ACC112 (cell line): Measurements from ENCODE around the gene KATNAL1.

ENCODE experiments used
- H2AFZ ChIP-seq: fragments of 200-600 bp; sonication (generic); one replicate; pipeline ENCODE4 v1.6.0; 2017; ENCODE audit warnings: antibody characterized with exemption, low read length; ENCODE audit not compliant: unreplicated experiment
- H3K27ac ChIP-seq: fragments of 200-600 bp; sonication (generic); 2 replicates; pipeline ENCODE4 v1.5.1; 2014; ENCODE audit warnings: low read depth, mild to moderate bottlenecking, antibody characterized with exemption, low read length, moderate library complexity
- H3K27me3 ChIP-seq: fragments of 200-600 bp; sonication (generic); 2 replicates; pipeline ENCODE4 v1.6.1; 2014; ENCODE audit warnings: mild to moderate bottlenecking, antibody characterized with exemption, low read length, moderate library complexity, mixed read lengths; ENCODE audit not compliant: insufficient read depth
- H3K36me3 ChIP-seq: fragments of 200-600 bp; sonication (generic); 2 replicates; pipeline ENCODE4 v1.6.1; 2016; ENCODE audit warnings: mild to moderate bottlenecking, antibody characterized with exemption, low read length, moderate library complexity, mixed read lengths; ENCODE audit not compliant: insufficient read depth
- H3K4me1 ChIP-seq: fragments of 200-600 bp; sonication (generic); one replicate; pipeline ENCODE4 v1.6.1; 2016; ENCODE audit warnings: low read length, mixed read lengths; ENCODE audit not compliant: insufficient read depth, unreplicated experiment, control insufficient read depth
- H3K4me3 ChIP-seq: fragments of 200-600 bp; sonication (generic); 2 replicates; pipeline ENCODE4 v1.5.1; 2014; ENCODE audit warnings: mild to moderate bottlenecking, low read depth, low read length
- H3K79me2 ChIP-seq: fragments of 200-600 bp; sonication (generic); one replicate; pipeline ENCODE4 v1.6.0; 2016; ENCODE audit warnings: low read length; ENCODE audit not compliant: control insufficient read depth, unreplicated experiment, insufficient read depth

KATNAL1 gene

DNA sequence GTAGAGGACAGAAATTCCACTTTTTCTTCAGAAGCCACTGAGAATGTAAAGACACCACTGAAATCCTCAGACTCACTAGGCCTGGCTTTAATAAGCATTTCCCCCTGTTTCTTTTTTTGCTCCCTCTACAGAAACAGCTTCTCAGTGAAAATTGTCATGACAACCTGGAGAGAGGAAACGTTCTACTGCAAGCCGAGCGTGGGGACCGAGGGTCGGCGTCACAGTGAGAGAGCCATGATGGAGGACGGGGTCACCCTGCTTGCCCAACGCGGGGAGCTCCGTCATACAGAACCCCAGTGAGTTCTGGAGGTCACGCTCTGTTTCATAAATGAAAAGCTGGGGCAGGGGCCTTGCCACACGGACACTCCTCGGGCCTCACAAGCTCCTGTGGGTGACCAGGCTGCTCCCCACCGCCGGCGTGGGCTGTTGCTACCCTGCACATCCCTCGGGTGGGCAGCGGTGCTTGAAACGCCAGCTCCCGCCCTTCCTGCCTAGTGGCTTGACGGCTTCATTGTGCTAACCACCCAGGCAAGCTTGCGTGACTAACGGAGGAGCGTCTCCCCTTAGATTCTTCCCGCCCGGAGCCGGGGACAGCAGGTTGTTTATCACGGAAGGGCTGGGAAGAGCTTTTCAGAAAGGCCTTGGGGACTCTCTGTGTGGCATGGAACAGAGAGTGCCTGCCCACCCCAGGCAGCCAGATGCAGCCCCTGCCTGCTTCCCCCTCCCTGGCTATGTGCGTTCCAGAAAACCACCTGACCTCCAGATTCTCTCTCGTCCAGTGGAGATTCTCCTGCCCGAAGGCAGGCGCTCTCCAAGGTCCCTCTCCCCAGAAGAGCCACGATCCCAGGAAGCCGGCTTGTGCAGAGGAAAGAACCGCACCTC, 153.6 kb downstream of the KATNAL1 start:
- no peaks in the 10 kb centered on the region for H3K36me3 ChIP-seq
- H3K79me2 ChIP-seq = no peaks in the 10 kb centered on the region
- H3K27me3 ChIP-seq = no peaks in the 10 kb centered on the region
- peaks cover 4% of the 10 kb centered on the region for H3K4me1 ChIP-seq
- no peak overlapping the region for H3K4me3 ChIP-seq
- H3K27ac ChIP-seq = no peak overlapping the region
- no peak overlapping the region for H2AFZ ChIP-seq
